HS-5 (cell line): ENCODE measurements around the gene ATP4A.

Experiments used
- DNase-seq: peaks from one replicate; pipeline ENCODE4 v3.0.0-alpha.2; 2012; ENCODE audit warnings: low read depth

ATP4A gene

GRCh38 chr19:35549174-35549788 is 14.2 kb downstream of the ATP4A start:
- DNase-seq, result no peak

- no peak for DNase-seq
Observed at GRCh38 chr19:35546532-35546931, 16.9 kb downstream of the ATP4A start.

GRCh38 chr19:35545855-35546381 is 17.5 kb downstream of the ATP4A start:
- no peak for DNase-seq

- DNase-seq, result peak; percentile 58
Observed at GRCh38 chr19:35545001-35545854, 18.2 kb downstream of the ATP4A start, which contains the start of gene TMEM147. Gene TMEM147 (plus strand): TSS chr19:35545626. CDS start chr19:35545740, 114 bp downstream.

- no peak for DNase-seq
Observed at GRCh38 chr19:35544110-35544802, 19.2 kb downstream of the ATP4A start.

GRCh38 chr19:35543280-35544109 is 20.0 kb downstream of the ATP4A start:
- no peak for DNase-seq

- no peak for DNase-seq
Observed at GRCh38 chr19:35542209-35542608, 21.2 kb downstream of the ATP4A start.

GRCh38 chr19:35540356-35540927 is 23.0 kb downstream of the ATP4A start:
- DNase-seq, result no peak

GRCh38 chr19:35539850-35540249 is 23.6 kb downstream of the ATP4A start:
- no peak for DNase-seq

GRCh38 chr19:35539314-35539713 is 24.1 kb downstream of the ATP4A start:
- DNase-seq, result no peak

- DNase-seq, result no peak
Observed at GRCh38 chr19:35534803-35535480, 28.5 kb downstream of the ATP4A start.

- DNase-seq, result no peak
Observed at GRCh38 chr19:35533822-35534392, 29.6 kb downstream of the ATP4A start.

- DNase-seq, result no peak
Observed at GRCh38 chr19:35533201-35533821, 30.1 kb downstream of the ATP4A start, which contains the start of gene GAPDHS. Gene GAPDHS (plus strand): TSS chr19:35533456. CDS start chr19:35533528, 72 bp downstream.

- DNase-seq, result no peak
Observed at GRCh38 chr19:35531291-35531690, 32.2 kb downstream of the ATP4A start.

- DNase-seq, result no peak
Observed at GRCh38 chr19:35529241-35530218, 33.9 kb downstream of the ATP4A start.

GRCh38 chr19:35528218-35529038 is 35.0 kb downstream of the ATP4A start, which contains the start of gene SBSN:
Gene SBSN (minus strand): TSS chr19:35528311. CDS start chr19:35528281, 30 bp downstream.
- DNase-seq, result peak; percentile 53

GRCh38 chr19:35525873-35526272 is 37.6 kb downstream of the ATP4A start:
- DNase-seq, result no peak
